Measurements from ENCODE around the gene PACSIN3.

- TF ChIP-seq POLR2A (IDR thresholded peaks at IDR 0.05), result no peak
- TF ChIP-seq CTCF (IDR thresholded peaks at IDR 0.05), result no peak
These were observed 26.7 kb upstream of the PACSIN3 start for GRCh38 chr11:47212938-47213337.
